RWPE1 (cell line): ENCODE results near the gene AMBRA1.

Source experiments
- CTCF ChIA-PET: fragments of 350-600 bp; sonication (Branson Sonifier 250); formaldehyde crosslinking; extraction: SDS; loops from one replicate; lab custom pipeline; 2021; lab: Yijun Ruan, JAX
- POLR2A ChIA-PET: fragments of 400-600 bp; formaldehyde crosslinking; extraction: SDS; loops from one replicate; lab custom pipeline; 2020; ENCODE audit warnings: antibody characterized with exemption; ENCODE audit not compliant: low non-redundant PET; lab: Yijun Ruan, JAX
- DNase-seq: peaks from one replicate; pipeline ENCODE4 v3.0.0; 2012; ENCODE audit warnings: low spot score
- H3K27ac ChIP-seq: fragments of 450-650 bp; 2 replicates; pipeline ENCODE4 v1.5.1; 2017
- TF ChIP-seq, protein P1 (sequence below): fragments of 450-650 bp; conservative IDR thresholded peaks from 2 replicates; pipeline ENCODE4 v1.5.1; 2017; ENCODE audit warnings: low read depth, mild to moderate bottlenecking

AMBRA1 gene

DNA sequence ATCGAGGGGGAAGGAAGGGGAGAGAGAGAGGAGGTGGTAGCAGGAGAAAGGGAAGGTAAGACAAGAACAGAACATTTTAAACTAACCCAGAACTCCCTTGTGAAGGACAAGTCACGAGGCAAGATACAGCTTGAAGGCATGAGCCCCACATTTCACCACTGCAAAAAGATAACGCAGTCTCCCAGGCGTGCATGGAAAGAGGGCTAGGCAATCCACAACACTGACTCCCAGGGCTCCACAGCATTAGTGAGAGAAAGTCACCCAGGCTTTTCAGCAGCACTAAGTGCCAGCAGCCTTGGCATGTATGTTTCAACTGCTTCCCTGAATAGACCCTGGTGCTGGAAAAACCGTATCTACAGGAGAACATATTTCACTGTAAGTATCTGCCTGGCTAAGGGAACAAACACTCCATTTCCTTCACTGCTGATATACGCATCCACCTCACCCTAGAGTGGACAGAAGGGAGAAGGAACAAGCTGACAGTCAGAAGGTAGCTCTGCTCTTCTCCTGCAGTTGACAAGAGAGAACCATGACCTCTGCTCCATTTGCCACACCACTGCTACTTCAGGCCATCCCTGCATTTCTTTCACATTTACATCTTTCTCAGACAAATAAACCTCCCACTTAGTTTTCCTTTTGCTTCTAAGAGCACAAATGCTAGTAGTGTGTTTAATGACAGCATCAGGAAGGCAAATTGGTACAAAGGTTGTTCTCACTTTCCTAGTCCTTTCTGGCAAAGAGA lies 87.9 kb downstream of the AMBRA1 start:
- TF ChIP-seq, protein P1, sequence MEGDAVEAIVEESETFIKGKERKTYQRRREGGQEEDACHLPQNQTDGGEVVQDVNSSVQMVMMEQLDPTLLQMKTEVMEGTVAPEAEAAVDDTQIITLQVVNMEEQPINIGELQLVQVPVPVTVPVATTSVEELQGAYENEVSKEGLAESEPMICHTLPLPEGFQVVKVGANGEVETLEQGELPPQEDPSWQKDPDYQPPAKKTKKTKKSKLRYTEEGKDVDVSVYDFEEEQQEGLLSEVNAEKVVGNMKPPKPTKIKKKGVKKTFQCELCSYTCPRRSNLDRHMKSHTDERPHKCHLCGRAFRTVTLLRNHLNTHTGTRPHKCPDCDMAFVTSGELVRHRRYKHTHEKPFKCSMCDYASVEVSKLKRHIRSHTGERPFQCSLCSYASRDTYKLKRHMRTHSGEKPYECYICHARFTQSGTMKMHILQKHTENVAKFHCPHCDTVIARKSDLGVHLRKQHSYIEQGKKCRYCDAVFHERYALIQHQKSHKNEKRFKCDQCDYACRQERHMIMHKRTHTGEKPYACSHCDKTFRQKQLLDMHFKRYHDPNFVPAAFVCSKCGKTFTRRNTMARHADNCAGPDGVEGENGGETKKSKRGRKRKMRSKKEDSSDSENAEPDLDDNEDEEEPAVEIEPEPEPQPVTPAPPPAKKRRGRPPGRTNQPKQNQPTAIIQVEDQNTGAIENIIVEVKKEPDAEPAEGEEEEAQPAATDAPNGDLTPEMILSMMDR: no peak
- ChIA-PET CTCF (interaction anchor here (0.6 to 0.7 kb wide), 2 partner anchors 27 to 484 kb away, joined by 3 read pairs; no protein-coding TSS in a partner anchor), POLR2A (no interaction called here)
- DNase-seq: no peak
- no peak overlapping the region for H3K27ac ChIP-seq

DNA sequence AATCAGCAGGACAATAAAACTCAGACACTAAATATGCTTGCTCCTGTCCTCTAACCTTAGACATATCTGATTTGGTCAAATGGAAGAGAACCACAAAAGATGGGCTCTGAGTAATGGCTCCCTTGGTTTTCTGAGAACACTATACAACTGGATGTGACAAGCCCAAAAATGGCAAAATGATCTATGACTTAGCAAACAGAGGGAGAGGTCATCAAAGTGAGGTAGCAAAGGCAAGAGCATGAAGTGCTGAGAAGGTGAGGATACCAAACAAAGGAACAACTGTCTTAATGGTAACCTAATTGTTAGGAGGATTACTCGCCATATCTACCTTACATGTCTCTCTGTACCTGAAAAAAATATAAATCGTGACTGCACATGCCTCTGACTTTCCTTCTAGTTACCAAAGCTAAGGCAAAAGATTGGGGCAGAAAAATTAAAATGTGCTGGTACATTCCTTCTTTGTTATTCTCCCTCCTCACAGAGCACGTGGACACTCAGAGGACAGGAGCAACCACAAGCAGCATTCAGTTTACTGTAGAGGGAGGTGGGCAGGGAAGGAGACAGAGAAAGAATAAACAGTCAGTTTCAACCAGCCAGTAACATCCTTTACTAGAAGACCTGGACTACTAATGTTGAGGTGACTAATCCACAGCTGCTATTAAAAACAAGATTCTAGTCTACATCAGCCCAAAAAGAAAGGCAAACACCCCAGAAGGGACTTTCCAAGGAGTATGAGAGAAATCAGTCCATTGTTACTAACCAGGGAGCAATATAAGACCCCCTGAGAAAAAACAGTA lies 88.8 kb downstream of the AMBRA1 start:
- CTCF ChIA-PET: interaction anchor here (0.6 kb wide), 1 partner anchor 9 kb away, joined by 3 read pairs; no protein-coding TSS in a partner anchor
- POLR2A ChIA-PET: no interaction called here
- TF ChIP-seq, protein P1: no peak
- H3K27ac ChIP-seq: no peak overlapping the region
- DNase-seq: no peak

DNA sequence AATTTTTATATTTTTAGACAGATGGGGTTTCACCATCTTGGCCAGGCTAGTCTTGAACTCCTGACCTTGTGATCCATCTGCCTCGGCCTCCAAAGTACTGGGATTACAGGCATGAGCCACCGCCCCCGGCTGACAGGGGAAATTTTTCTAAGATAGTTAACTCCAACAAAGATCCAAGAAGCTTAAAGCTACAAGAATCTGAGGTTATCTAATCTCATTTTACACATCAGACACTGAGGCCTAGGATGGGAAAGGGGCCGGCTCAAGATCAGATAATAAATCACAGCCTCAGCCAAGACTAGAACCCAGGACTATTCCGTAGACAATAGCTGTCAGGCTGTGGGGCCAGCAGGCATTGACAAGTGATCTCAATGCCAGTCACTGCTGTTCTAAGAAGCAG lies 94.0 kb downstream of the AMBRA1 start:
- no peak for DNase-seq
- TF ChIP-seq, protein P1: no peak
- ChIA-PET CTCF (no interaction called here), POLR2A (no interaction called here)
- no peak overlapping the region for H3K27ac ChIP-seq

DNA sequence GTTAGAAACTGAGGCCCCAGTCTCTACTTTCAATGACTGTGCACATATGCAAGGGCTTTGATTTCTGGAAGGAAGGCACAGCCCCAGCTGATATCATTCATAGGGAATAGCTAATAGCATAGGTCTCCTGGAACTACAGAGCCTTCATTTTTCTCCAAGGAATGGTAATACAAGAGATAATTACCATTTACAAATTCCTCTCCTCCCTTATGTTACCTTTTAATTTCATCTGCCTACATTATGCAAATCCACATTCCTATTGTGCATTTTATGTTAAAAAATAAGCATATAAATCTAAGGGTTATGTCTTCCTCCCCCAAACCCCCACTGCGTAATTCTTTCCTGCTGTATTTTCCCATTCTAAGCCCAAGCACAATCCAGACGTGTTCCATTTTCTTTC lies 94.9 kb downstream of the AMBRA1 start:
- ChIA-PET CTCF (no interaction called here), POLR2A (no interaction called here)
- no peak overlapping the region for H3K27ac ChIP-seq
- no peak for DNase-seq
- TF ChIP-seq, protein P1: no peak

DNA sequence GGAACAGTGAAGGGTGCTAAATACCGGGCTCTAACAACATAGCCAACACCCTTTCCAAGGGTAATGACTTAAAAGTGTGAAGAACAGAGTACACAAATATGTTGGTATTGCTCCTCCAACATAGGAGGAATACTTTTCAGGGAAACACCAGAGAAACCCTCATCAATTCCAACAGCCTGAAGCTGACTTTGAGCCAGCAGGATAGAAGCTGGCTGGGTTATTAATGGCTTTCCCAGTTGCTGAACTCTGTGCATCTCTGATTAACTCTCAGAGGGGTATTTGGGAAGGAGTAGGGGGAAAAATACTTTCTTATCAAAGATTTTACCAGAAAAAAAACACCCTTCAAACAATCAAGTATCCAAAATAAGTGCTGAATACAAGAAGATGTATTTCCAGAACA lies 95.6 kb downstream of the AMBRA1 start:
- TF ChIP-seq, protein P1: no peak
- ChIA-PET POLR2A (no interaction called here), CTCF (no interaction called here)
- H3K27ac ChIP-seq: no peak overlapping the region
- no peak for DNase-seq

DNA sequence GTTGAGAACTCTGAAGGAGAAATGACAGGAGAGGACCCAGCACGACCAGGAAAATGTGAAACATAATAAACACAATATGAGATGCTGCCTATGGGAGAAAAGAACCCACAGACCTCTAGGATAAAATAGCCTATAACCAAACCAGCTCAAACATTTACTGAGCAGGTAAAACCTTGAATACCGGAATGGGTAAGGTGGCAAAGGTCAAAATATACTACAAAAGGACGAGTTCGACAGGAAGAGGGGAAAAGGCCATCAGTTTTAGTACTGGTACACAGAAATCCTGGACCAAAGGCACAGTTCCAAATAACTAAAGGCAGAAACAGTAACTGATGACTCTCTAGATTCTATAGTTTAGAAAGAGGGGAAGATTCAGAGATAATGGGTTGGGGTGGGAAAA lies 96.3 kb downstream of the AMBRA1 start:
- no peak for DNase-seq
- CTCF ChIA-PET: interaction anchor here (0.7 kb wide), 1 partner anchor 190 kb away, joined by 4 read pairs; no protein-coding TSS in a partner anchor
- TF ChIP-seq, protein P1: no peak
- H3K27ac ChIP-seq: no peak overlapping the region
- POLR2A ChIA-PET: no interaction called here
